Activated T-helper 1 cell treated with Interleukin-2 at 50 U/mL for 16 hours (primary cell): Measurements from ENCODE around the gene TENM4.

Source experiments
- DNase-seq: peaks from one replicate; pipeline ENCODE4 v3.0.0-alpha.2; 2020; ENCODE audit warnings: low read depth

TENM4 gene

DNA sequence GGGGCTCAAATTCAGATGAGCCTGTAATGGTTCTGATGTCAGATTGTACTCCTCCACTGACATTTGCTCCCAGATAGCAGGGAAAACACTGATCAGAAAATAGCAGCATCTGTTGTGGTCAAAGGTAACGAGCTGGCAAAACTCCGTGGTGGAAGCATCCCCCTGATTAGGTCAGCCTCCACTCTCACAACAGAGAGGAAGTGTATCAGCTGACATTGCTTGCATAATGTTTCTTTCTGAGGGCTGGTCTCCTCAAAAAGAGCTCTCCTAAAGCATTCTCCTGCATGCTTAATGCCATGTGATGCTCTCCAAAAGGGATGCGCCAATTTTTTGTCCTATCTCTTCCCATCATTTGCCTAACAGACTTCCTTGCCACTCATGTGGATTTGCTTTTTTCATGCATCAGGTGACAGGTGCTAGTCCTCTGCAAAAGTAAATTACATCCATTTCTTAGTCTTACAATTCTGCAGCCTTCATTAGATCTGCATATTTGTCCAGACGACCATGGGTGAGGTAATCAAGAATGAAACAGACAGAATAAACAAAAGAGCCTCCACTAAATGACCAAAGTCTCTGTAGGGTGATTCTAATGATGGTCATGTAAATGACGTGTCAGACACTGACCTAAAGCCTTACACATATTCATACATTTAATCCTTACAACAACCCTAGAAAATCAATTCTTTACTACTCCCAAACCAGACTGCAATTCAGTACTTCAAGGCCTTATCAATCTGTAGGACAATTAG is 6.4 kb upstream of the TENM4 start:
- DNase-seq: no peak

DNA sequence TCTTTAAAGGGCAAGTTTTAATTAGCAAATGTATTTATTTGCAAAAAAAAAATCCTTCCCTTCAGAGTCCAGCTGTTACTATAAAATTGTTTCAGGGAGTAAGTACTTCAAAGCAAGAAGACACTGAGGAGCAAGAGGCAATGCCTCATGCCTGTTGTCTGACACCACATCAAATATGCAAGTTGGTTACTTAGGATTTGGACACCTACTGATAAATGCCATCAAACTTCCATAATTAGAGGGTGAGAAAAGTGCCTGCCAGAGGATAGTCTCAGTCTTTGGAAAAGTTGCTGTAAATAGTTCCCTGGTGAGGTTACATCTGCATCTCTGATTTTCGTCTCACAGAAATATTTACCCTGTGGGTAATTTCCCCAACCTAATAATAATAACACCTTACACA is 4.1 kb upstream of the TENM4 start:
- no peak for DNase-seq

DNA sequence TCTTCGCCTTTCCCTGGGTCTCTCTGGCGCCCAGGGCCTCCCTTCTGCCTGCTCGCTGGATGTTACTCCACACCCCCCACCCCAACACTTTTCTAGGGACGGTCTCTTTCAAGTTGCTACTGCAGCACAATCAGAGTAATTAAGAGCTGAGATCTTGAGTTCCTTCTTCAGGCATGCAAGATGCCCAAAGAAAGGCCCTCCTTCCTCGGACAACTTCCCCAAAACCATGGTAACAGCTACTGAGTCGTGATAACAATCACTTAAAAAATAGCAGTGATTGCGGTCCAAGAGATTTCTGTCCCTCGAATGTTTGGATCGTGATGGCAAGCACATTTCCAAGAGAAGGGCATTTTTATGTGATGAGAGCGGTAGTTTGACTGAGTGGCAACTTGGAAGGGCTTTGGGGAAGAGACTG is 638 bp upstream of the TENM4 start:
- DNase-seq: no peak

DNA sequence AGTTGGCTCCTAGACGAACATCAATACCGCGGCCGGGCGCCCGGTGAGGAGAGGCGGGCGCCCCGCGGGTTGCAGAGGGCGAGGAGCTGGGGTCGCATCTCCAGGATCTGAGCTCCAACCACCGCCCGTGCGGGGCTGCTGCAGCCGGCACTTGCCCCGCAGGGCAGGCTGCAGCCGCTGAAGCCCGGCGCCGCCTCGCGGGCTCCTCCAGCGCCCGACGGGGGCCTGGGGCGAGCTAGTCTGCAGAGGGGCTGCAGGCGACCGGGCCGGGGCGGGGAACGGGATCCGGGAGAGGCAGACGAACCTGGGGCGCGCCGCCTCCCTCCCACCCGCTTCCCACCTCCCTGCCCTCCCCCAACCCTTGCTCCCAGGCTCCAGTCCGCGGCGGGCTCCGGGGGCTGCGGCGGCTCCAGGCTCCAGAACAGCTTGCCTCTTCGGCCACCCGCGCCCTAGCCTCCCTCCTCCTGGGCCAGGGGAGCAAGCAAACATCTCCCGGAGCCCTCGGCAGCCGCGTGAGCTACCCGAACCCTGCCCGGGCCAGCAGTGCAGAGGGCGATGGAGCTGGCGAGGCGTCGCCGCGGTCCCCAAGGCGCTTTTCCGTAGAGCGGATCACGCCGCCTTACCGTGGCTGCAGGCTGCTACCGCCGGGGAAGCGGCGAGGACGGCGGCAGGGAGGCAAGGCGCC is 802 bp downstream of the TENM4 start:
- DNase-seq: no peak

DNA sequence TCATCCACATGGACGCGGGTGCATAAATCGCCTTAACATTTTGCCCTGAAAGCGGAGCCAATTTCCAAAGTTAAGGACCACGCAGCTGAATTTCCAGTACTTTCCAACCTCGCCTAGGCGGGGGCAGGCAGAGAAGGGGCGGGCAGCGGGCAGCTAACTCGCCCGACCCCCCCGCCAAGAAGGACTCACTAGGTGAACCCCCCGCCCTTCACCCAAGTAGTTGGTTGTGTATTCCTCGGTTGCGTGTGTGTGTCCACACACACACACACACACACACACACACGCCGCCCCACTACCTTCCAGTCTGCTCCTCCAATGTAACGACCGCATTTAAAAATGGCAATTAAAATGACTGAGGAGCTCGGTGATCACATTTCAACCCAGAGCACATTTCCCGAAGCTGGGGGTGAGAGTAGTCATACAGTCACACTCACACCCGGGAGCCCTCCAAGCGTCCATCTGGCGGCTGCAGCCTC is 1.4 kb downstream of the TENM4 start:
- no peak for DNase-seq

DNA sequence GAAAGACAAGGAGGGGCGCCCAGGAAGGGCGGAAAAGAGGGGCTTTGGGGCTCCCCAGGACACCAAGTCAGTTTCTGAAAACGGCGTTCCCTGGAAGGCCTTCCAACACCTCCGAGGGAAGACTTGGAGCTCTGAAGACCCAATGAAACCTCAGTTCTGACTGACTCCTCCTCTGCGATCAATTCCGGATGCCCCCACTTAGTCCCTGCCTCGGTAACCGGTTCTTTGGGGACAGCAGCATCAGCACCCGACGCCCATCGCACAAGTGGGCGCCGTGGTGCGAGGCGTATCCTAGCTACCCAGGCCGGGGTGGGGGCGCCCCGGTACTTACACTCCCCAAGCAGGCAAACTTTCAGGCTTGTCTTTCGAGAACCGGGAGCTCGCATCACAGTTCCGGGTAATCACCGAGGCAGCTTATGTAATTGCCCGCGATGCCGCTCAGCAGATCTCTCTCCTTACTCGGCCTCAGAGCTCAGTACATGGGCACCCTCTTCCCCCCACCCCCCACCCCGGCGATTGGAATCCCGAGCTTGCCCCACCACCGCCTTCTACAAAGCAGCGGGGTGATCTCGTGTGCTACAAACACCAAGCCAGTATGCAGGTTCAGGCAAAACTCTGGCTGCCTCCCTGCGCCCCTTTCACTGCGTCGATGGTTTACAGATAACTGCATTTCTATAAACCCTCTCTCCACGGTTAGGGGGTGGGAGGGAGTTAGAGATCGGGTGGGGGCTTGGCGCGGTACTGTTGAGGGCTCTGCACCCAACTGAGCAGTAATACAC is 2.0 kb downstream of the TENM4 start:
- no peak for DNase-seq

DNA sequence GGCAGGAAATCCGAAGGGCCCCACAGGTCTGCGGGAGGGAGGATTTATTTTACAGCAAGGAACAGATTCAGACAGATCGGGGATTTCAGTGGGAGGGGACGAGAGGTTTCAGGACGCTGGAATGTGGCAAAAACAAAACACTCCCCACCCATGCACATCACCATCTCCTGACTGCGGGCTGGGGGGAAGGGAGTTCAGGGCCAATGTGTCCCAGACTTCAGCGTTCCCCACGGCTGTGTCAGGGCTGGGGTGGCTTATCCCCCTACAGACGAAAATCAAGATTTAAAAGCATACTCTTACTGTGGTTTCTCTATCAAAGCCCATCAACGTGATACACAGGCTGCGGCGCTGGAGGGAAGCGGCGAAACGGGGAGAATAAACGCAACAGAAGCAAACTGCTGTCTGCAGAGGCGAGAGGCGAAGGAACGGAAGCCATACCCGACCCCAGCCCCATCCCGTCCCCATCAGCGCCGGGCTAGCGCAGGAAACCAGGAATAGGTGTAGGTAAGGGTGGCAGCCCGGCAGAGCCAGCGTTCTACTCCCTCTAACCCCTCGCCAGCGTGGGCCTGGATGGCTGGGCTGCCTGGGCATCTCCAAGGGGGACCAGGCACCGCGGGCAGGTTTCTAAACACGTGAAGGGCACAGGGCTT is 2.7 kb downstream of the TENM4 start:
- no peak for DNase-seq

DNA sequence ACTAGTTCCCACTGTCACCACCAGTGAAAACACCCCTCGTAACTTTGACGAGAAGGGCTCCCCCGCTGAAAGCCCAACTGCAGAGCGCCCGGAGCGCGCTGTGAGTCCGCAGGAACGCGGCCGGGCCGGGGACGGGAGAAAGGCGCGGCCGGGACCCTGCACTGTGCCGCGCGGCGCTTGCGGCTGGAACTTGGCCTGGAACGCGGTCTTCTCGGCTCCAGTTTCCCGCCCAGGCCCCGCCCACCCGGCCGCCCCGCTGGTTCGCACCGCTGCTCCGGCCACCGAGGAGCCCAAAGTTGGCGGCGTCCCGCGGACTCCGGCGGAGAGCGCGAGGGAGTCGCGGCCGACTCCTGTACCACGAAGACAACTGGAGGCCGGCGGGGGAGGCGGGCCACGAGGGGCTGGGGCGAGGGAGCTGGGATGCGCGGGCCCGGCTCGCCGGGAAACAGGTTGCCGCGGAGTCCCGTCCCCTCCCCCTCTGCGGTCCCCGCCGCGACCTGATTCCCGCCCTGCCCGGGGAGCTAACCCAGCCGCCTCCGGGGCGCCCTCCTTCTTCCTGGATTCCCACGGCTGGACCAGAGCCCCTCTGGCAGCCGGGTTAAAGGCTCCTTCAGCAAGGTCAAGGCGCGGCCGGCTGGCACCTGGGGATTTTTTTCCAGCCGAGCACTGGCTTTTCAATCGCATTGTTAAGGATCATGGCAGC is 3.4 kb downstream of the TENM4 start:
- no peak for DNase-seq

DNA sequence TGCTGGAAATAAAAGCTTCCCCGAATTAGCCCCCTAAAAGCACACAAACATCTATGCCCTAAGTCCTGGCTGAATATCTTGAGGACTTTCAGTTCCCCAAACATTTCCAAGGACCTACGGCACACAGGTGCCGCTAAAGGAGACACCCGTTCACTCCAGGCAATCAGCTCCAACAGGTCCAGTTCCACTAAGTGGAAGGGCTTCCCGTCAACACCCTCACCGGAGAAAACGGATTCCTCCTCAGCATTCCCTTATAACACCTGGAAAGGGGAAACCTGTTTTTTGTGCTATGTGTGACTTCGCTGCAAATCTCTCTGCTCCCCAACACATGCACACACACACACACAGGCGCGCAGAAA is 3.9 kb downstream of the TENM4 start:
- DNase-seq: no peak

DNA sequence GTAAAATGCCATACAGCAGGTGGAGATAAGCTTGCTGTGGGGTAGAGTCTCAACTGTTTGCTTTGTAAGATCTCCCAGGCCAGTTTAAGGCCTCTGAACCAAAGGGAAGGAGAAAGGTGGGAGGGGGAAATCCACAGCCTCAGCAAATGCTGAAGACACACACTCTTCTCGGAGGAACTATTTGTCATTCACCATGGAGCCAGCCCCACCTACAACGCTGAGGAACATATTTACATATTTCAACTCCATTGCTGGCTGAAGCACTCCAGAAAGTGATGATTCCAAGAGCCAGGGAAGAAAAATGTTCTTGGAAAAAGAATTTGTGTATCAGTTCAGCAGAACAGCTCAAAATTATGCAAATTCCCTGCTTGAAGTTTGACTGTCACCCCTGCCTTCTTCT is 6.5 kb downstream of the TENM4 start:
- no peak for DNase-seq

DNA sequence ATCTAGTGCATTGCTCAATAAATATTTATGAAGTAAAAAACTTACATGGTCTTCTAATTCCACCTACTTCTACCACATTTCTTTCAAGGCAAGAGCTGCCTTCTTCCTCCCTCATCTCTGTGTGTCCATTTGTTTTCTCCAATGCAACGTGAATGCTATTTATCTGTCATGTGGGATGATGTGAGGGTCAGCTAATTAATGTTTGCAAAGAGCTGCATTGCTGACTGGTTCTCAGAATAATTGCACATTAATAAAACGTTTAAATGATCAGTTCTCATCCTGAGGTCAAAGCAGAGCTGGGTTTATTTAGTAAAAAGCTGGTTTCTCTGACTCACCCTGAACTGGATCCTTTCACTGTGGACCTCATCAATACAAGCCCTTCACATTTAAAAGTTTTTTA is 8.7 kb downstream of the TENM4 start:
- DNase-seq: no peak

DNA sequence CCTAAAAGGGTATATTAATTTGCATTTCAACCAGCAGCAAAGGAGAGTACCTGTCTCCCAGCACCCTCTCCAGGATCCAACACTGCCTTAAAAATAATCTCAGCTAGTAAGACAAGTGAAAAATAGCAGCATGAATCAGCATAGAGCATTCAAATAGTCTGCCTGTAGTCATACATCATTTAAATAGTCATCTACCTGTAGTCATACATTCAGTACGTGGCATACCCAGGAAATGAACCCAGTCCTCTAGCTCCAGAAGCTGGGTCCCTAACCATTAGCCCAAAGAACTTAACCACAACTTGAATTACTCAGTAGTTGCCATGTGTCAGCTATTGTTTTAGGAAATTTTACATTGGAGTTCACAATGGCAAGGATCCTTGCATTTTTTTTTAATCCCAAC is 9.3 kb downstream of the TENM4 start:
- no peak for DNase-seq

DNA sequence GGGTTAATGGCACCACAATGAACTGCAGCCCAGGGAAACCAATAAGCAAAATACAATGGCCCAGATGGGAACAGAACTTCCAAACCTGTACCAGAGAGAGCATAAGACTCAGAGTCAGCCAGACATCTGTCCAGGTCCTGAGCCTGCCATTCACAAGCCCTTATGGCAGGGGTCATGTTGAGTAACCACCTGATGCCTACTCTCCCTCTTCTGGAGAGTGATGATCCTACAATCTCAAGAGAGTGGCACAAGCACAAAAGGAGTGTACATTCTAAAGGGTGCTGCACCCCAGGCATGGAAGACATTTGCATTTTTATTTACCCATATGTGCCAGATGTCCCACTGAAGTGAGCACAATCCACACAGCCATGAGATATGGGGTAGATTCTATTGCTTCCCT is 10.6 kb downstream of the TENM4 start:
- no peak for DNase-seq

DNA sequence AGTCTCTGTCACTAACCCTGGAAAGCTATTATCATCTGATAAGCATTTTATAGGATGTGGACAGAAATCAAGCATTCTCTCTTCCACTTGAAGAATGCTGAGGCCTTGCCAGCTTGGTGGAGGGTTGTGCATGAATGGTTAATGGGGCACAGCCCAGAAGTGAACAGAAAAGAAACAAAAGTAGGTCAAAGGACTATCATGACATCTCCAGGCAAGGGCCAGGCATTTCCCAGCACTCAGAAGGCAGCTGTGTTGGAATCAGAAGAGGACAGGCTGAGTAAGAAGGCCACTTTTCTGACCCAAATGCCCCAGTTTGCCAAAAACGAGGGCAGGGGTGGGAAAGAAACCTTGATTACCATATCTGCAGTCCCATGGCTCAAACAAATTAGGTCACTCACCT is 12.4 kb downstream of the TENM4 start:
- no peak for DNase-seq

DNA sequence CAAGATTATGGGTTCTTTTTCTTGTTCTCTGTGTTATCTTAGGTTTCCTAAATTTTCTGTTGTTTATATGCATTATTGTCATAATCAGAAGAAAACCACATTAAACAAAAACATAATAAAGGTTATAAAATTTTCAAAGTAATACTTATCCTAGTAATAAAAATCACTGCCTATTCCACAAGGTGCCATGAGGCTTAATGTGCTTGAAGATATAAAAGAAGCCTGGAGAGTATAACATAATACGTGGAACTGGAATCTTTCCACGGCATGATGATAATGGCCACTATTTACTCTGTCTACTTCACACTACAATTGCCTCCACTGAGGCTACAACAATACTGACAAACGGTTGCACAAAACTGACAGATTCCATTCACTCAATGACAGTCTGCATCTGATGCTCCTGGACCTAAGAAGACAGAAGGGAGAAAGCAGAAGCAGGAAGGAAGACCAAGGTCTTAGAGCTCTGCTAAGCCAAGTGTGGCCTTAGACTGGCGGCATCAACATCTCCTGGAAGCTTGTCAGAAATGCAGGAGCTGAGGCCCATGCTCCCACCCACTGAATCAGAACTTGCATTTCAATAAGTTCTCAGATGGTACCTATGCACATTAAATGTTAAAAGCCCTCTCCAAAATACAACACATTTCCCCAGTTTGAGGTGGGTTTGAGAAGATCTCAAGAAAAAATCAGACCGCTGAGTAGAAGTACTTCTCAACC is 13.1 kb downstream of the TENM4 start:
- DNase-seq: no peak

DNA sequence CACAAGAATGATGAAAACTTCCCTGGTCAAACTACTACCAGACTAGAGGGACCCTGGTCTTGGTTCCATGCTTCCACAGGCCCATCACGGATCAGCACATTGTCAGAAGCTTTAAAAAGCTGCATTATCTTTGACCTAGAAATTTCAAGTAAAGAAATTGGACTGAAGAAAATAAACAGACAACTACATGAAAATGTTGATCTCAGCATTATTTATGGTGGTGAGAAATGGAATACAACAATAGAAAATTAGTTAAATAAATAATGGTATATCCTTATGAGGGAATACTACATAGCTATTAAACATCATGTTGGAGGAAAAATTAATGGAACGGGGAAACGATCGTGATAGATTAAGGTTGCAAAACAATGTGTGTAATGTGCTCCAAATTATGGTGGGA is 13.7 kb downstream of the TENM4 start:
- DNase-seq: no peak

DNA sequence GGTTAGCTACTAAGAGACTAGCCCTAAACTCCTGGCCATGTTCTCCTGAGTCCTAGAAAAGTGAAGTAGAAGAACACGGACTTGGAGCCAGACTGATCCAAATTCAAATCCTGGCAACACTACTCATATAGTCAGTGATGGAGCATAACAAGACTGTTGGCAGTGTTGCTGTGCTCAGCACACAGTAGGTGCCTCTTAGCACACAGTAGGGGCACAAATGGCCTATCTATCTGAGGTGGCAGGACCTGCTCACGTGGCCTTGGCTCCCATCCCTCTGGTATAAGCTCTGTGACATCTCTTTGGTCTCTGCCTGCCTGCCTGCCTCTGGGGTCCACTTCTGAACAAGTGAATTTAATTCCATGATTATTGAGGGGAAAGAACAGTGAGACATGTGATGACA is 15.4 kb downstream of the TENM4 start:
- no peak for DNase-seq

DNA sequence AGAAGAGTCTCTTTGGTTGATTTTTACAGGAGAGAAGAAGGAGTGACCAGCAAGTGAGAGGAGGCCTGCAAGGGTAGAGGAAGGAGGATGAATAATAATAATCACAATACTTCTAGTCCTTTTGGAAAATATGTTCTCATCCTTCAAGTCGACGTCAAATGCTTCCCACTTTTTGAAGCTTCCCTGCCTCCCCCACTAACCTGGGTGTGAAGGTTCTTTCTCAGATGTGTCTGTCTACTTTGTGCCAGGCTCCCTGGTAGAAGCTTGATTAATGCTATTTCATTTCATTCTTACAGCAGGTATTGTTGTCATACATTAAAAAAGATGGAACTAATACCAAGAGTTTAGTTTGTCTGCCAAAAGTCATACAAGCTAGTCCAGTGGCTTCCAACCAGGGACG is 17.1 kb downstream of the TENM4 start:
- DNase-seq: no peak

DNA sequence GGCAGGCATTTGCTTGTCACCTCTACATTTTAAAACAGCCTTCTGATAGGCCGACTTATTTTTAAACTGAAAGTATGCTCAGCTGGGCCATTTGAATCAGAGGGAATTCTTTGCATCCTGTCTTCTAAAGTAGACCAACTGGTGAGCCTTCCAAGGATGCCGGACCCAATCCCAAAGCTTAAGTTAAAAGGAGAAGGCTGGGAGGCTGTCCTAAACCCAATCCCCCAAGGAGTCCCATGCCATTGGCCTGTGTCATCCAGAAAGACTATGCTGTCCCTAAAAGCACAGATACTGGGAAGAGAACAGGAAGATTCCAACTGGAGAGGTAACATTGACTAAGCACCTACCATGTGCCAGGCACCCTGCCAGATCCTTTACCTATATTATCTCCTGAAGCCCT is 18.0 kb downstream of the TENM4 start:
- no peak for DNase-seq

DNA sequence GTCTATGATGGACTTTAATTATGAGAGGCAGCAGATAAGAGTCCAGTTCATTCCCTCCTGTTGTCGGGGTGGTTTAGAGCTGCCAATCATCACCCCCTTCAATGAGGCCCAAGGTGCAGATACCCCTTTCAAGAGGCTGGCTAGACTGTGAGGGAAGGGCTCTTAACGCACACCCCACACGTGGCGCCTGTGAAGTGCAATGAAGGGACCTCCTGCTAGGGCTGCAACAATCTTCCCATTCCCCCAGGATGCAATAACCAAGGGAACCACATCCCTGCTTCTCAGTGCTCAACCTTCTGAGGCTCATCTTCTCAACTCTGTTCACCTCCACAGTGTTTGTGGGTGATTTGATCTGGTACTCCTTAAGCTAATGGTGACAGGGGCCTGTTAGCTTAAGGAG is 19.0 kb downstream of the TENM4 start:
- DNase-seq: no peak

DNA sequence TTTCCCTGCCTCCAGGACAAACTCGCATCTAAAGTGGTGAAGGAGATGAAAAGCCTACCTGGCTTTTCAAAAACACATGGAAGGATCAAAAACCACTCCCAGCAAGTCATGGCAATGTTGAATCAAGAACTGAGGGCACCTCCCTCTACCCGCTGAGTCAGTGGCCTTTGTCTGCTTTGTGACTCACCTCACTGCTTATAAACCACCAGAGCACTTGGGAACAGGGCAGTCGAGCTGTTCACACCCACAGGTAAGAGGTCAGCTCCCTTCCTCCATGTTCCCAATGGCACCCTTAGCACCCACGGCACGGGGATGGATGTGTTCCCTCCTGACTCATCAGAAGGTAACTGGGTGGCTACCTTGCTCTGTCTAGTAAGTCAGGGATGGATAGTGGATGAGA is 21.7 kb downstream of the TENM4 start:
- no peak for DNase-seq
